GM19238 (cell line): Measurements from ENCODE around the gene PSENEN.
"Not testable (repeated sequence)": the region's sequence is repeated elsewhere in the genome, so short reads cannot be mapped to it uniquely, and the experiment has no call there.

Source experiments
- DNase-seq: peaks from one replicate; pipeline ENCODE4 v3.0.0; 2011; ENCODE audit warnings: low spot score; ENCODE audit not compliant: insufficient read length

The PSENEN gene

DNA sequence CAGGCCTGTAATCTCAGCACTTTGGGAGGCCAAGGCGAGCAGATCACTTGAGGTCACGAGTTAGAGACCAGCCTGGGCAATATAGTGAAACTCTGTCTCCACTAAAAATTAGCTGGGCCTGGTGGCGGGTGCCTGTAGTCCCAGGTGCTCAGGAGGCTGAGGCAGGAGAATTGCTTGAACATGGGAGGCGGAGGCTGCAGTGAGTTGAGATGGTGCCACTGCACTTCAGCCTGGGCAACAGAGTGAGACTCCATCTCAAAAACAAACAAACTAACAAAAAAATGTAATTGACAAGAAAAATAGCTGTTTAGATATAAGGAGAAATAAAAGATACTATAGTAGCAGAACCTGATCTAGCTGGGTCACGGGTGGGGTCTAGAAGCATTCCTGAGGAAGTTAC lies 26.9 kb downstream of the PSENEN start:
- not testable (repeated sequence) for DNase-seq

DNA sequence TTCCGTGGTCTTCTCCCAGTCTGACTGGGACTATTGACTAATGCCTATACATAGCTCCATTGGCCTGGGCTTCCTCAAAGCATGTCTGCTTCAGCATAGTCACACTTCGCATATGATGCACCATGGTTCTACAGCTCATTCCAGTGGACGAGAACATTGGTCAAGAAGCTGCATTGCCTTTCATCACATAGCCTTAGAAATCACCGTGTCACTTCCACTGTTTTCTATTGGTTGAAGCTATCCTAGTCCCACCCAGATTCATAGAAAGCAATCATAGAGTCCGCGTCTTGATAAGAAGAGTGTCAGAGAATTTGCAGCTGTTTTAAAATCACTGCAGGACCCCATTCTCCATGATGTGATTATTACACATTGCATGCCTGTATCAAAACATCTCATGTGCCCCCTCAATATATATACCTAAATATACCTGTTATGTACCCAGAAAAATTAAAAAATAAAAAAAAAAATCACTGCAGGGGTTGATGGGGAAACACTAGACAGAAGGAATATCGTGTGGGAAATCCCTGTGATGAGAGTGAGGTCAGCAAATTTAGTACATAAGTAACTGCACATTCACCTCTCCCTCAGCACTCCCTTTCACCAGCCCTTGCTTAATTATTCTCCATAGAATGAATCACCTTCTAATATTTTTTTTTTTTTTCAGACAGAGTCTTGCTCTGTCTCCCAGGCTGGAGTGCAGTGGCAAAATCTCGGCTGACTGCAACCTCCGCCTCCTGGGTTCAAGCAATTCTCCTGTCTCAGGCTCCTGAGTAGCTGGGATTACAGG lies 27.8 kb downstream of the PSENEN start:
- no peak for DNase-seq

DNA sequence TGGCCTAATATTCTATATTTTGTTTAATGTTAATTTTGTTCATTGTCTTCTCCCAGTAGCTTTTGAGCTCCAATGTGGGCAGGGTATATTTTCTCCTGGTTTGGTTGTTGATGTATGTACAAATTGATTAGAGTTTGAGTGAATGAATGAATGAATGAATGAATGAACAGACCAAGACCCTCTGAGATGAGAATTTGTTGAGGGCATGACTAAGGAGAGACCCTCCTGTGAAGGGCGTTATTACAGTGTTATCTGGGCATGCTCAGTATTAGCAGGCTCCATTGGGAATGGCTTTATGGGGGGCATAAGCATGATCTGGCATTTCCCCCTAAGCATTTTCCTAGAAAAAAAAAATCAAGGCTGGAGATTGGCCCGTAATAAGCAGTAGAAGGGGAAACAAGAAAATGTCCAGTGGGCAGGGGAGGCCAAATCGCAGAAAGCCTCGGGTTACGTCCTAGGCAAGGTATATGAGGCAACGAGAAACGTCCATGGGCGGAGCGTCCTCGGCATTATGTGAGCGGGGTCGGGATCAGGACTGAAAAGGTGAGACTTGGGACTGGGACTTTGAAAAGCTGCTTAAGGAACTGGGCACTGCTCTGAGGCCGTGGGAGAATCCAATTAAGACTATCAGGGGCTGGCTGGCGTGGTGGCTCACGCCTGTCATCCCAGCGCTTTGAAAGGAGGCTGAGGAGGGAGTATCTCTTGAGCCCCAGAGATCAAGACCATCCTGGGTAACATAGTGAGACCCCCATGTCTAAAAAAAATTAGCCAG lies 29.0 kb downstream of the PSENEN start:
- no peak for DNase-seq

DNA sequence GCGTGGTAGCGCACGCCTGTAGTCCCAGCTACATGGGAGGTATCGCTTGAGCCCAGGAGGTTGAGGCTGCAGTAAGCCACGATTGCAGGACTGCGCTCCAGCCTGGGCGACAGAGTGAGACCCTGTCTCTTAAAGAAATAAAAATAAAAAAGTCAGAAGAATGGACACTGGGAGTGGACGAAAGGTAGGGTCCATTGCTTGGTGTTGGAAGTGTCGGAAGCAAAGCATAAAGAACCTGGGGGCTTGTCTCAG lies 29.5 kb downstream of the PSENEN start:
- DNase-seq, result no peak

DNA sequence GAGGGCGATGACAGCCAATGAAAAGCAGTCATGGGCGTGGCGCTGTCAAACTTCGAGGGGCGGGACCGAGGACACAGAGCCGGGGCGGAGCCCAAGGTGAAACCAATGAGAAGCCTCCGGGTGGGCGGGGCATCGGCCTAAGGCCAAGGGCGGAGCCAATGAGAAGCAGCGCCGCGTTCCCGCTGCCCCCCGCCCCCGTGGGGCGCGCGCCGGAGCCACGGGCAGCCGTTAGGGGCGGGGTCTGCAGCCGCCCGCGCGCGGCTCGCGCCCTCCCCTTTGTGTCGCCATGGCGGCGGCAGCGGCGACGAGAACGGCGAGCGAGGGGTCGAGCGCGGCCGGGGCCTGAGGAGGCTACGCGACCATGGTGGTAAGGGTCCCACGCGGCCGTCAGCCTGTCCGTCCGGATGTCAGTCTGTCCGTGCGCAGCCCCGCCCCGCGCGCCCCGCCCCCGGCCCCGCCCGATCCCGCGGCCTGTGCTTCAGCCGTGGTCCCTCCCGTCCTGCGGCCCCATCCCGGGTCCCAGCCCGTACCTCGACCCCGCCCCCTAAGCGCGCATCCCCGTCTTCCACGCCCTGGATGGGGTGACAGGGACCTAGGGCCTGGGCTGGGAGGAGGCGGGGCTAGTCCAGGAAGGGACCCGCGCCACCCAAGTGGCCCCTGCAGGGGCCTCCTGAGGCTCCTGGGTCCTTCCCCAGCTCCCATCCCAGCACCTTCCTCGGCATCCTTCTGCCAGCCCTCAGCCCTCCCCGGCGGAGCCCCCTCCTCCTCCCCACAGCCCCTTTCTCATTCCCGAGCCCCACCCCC lies 30.0 kb downstream of the PSENEN start, which contains the start of gene ARHGAP33:
TSS of gene ARHGAP33 (plus strand) at position 267 of the 804 bp plus-strand sequence. CDS start at position 362, 95 bp downstream.
- DNase-seq, result peak; percentile 98

DNA sequence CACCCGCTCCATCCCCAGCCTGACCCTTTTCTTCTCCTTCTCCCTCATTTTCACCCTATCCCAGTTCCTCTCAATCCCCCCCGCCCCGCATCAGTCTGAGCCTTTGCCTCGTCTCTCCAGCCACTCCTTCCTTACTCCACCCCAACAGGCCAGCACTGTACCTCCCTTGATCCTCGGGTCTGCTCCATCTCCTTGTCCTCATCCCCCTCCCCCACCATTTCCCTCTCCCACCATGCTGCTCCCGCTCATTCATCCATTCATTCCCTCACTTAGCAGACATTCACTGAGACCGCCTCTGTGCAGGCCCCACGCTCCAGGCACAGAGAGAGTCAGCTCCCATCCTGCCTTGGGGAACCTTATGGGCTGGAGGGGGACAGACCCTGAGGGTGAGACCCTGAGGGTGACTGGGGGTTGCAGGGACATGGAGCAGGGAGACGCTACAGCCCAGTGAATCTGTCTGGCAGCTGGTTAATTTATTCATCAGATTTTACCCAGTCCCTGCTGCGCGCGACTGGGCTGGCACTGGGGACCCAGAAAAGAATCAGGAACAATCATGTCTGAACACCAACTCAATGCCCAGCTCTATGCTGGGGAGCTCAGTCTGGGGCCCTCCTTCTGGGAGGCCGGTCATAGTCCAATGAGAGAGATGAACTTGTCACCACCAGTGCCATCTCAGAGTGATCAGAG lies 30.8 kb downstream of the PSENEN start:
- DNase-seq, result no peak

DNA sequence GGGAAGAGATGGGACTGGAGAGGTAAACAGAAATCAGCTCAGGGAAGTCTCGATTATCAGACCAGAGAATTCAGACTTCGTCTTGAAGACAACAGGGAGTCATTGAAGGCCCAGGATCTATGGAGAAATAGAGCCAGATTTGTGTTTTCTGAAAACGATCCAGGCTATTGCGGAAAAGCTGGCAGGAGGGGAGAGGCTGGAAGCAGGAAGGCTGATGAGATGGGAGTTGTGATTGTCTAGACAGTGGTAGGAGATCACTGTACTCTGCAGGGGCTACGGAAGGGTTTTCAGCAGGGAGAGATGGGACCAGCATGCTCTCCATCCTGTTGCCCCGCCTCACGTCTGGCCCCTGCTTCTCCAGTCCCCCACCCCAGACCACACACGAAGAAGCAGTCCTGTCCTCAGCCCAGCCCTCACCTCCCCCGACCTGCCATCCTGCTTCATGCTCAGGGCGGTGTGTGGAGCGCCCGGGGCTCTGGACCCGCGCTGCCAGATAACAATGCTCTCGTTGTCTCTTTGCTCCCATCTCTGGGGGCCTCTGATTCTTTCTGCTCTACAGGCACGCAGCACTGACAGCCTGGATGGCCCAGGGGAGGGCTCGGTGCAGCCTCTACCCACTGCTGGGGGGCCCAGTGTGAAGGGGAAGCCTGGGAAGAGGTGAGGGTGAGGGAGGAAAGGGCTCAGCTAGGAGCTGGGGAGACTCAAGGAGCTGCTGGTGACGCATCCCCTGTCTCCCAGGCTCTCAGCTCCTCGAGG lies 31.8 kb downstream of the PSENEN start:
- no peak for DNase-seq

DNA sequence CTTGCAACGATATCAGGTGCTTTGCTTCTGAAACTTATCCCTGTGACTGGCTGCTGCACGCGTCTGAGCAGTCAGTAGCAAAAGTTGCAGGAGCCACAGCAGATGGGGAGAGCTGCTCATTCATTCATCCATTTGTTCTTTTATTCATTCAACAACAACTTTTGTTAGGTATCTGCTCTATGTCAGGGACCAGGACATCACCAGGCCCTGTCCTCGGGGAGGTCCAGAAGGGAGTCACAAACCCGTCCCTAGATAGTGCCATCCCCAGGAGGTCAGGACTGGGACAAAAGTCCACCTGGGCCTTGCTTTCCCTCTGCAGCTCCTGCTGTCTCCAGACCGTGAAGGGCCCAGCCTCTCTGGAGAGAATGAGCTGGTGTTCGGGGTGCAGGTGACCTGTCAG lies 32.5 kb downstream of the PSENEN start:
- DNase-seq, result no peak

DNA sequence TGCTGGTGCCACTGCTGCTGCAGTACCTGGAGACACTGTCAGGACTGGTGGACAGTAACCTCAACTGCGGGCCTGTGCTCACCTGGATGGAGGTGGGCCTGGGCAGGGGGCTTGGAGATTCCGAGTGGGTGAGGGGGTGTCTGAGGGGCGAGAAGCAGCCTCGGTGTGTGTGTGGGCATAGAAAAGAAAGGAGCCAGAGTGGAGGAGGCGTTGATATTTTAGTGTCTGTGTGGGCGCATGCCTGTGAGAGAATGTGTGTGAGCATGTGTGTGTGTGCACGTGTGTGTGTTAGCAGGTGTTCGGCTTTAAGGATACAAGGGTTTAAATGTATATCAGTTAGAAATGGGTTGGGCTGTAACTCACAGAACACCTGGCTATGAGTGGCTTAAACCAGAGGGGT lies 33.6 kb downstream of the PSENEN start:
- no peak for DNase-seq

DNA sequence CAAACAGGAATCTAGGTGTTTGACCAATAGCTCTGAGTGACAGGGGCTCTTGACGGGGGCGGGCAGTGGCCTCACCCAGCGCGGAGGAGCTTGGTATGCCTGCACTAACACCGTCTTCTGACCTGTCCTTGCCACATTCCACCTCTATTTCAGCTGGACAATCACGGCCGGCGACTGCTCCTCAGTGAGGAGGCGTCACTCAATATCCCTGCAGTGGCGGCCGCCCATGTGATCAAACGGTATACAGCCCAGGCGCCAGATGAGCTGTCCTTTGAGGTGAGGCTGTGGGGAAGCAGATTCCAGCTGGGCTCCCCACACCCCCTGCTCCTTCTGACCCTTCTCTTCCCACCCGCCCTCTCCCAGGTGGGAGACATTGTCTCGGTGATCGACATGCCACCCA lies 34.6 kb downstream of the PSENEN start:
- no peak for DNase-seq

DNA sequence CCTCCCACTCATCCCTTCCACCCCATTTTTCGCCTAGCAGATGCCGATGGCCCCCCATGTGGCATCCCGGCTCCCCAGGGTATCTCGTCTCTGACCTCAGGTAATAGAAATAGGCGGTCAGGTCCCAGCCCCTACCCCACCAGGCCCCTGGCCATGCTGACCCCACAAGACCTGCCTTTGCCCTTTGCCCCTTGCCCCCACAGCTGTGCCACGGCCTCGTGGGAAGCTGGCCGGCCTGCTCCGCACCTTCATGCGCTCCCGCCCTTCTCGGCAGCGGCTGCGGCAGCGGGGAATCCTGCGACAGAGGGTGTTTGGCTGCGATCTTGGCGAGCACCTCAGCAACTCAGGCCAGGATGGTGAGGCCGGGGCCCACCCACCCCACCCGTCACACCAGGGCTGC lies 35.3 kb downstream of the PSENEN start:
- DNase-seq, result no peak

DNA sequence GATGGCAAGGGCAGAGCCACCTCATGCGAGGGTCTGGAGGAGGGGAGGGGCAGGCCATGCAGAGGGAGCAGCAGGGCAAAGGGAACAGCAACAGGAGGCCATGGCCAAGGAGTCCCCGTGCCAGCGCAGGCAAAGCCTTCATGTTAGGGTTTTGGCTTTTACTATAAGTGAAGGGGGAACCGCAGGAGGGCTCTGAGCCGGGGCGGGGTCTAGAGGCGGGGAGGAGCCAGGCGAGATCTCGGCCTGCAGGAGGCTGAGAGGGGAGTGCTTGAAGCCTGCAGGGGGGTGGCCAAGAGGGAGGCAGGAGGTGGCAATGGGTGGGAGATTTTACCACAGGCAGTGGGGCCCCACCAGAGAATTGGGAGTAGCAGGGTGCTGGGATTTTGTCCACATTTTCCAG lies 36.2 kb downstream of the PSENEN start:
- no peak for DNase-seq

DNA sequence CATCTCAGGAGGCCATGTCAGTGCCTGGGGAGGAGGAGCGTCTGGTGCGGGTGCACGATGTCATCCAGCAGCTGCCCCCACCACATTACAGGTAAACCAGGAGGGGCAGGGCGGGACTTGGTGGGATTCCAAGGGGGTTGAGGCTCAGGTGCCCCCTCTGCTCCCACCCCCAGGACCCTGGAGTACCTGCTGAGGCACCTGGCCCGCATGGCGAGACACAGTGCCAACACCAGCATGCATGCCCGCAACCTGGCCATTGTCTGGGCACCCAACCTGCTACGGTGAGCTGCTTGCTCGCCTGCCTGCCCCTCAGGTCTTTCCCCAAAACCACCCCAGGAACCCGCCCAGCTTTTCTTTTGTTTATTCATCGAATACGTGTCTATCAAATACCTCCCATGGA lies 37.1 kb downstream of the PSENEN start:
- DNase-seq, result no peak

DNA sequence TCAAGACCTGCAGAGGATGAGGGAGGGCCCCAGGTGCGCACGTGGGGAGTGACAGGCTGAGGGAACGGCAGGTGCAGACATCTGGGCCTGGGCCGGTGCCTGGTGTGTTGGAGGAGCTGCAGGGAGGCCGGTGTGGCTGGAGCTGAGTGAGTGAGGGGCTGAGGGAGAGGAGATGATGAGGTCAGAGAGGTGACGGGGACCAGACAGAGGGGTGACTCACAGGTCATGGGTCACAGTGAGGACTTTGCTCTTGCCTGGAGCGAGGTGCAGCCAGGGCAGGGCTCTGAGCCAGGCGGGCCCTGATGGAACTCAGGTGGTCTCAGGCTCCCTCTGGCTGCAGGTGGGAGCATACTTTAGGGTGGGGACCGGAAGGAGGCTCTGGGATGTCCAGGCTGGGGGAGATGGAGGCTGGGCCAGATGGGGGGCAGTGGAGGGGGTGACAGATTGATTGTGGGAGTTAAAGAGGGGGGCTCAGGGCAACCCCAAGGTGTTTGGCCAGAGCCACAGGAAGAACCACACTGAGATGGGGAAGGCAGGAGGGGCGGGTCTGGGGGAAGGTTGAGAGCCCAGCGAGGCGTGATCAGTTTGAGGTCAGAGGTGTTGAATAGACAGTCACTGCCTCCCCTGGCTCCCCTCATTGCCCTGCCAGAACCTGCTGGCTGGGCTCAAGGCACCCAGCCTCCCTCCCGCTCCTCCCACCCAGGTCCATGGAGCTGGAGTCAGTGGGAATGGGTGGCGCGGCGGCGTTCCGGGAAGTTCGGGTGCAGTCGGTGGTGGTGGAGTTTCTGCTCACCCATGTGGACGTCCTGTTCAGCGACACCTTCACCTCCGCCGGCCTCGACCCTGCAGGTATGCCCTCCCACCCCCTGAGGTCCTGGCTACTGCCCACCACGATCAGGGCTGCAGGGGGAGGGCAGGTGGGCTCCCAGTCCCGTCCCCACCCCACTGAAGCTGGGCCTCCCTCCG lies 38.3 kb downstream of the PSENEN start:
- no peak for DNase-seq

DNA sequence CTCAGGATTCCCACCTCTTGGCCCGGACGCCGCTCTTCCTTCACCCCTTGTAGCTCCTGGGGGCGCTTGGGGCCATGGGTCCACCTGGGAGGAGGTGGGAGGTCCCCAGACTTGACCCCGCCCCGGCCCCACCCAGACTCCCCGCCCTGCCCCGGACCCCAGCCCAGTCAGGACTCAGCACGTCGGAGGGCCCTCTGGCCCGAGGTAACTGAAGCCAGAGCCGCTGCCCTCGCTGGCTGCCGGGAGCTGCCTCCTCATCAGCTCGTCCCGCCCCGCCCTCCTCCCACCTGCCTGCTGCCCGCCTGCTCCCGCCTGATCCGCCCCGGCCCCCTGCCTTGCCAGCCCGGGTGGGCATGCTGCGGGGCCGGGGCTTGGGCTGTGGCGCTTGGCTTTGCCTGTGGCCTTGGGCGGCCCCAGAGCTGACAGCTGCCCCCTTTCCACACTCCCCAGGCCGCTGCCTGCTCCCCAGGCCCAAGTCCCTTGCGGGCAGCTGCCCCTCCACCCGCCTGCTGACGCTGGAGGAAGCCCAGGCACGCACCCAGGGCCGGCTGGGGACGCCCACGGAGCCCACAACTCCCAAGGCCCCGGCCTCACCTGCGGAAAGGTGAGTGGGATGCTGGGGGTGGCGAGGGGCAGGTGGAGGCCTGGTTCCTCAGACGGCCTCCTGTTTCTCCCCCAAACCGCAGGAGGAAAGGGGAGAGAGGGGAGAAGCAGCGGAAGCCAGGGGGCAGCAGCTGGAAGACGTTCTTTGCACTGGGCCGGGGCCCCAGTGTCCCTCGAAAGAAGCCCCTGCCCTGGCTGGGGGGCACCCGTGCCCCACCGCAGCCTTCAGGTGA lies 39.3 kb downstream of the PSENEN start:
- DNase-seq, result no peak

DNA sequence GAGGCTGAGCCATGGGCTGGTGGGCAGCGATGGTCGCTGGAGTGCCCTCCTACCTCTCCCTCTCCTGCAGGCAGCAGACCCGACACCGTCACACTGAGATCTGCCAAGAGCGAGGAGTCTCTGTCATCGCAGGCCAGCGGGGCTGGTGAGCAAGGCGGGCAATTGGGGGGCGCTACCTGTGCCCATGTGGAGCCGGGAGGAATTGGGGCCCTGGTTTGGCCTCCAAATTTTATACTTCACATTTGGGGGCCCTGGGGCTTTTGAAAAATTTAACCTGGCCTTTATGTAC lies 39.8 kb downstream of the PSENEN start:
- no peak for DNase-seq

DNA sequence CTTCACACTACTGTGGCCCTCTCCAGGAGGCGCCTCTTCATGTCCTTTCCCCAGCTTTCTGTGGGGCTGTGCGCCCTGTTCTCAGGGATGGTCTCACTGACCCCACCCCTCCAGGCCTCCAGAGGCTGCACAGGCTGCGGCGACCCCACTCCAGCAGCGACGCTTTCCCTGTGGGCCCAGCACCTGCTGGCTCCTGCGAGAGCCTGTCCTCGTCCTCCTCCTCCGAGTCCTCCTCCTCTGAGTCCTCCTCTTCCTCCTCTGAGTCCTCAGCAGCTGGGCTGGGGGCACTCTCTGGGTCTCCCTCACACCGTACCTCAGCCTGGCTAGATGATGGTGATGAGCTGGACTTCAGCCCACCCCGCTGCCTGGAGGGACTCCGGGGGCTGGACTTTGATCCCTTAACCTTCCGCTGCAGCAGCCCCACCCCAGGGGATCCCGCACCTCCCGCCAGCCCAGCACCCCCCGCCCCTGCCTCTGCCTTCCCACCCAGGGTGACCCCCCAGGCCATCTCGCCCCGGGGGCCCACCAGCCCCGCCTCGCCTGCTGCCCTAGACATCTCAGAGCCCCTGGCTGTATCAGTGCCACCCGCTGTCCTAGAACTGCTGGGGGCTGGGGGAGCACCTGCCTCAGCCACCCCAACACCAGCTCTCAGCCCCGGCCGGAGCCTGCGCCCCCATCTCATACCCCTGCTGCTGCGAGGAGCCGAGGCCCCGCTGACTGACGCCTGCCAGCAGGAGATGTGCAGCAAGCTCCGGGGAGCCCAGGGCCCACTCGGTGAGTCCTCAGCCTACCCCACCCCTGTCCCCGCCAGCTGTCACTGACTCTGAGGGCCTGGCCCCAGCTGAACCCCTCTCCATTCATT lies 41.1 kb downstream of the PSENEN start:
- no peak for DNase-seq

DNA sequence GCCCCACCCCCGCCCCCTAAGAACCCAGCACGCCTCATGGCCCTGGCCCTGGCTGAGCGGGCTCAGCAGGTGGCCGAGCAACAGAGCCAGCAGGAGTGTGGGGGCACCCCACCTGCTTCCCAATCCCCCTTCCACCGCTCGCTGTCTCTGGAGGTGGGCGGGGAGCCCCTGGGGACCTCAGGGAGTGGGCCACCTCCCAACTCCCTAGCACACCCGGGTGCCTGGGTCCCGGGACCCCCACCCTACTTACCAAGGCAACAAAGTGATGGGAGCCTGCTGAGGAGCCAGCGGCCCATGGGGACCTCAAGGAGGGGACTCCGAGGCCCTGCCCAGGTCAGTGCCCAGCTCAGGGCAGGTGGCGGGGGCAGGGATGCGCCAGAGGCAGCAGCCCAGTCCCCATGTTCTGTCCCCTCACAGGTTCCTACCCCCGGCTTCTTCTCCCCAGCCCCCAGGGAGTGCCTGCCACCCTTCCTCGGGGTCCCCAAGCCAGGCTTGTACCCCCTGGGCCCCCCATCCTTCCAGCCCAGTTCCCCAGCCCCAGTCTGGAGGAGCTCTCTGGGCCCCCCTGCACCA lies 41.9 kb downstream of the PSENEN start:
- no peak for DNase-seq
